Right renal cortex interstitium (tissue), 3 donors: ENCODE data around the gene PPP2R5A. TPM values are rescaled to one million over a fixed set of nuclear protein-coding genes. Genes with fewer than 3 reads are reported as not detected.

Source experiments
- DNase-seq, 3 donors: peaks; one replicate each; pipeline ENCODE4 v3.0.0-alpha.2; 2013; ENCODE audit warnings: low read depth in 3 of 3, low spot score in 2 of 3
- polyA plus RNA-seq, 3 donors: library from polyadenylated mRNA; unstranded; fragments of 120-200 nt; gene quantifications; one replicate each; pipeline ENCODE4 v1.2.1, GENCODE V29; 2013; ENCODE audit not compliant: insufficient read length in 3 of 3

Gene PPP2R5A
- polyA plus RNA-seq, result 10 to 100 TPM; 40.7 to 41.3 (median 41.1) TPM

GRCh38 chr1:212284744-212285684, at the start of gene PPP2R5A:
PPP2R5A (plus strand) TSS chr1:212285410; CDS start chr1:212286111, 701 bp downstream.
- DNase-seq, result peak; percentile 95 to 96 (median 95)

DNA sequence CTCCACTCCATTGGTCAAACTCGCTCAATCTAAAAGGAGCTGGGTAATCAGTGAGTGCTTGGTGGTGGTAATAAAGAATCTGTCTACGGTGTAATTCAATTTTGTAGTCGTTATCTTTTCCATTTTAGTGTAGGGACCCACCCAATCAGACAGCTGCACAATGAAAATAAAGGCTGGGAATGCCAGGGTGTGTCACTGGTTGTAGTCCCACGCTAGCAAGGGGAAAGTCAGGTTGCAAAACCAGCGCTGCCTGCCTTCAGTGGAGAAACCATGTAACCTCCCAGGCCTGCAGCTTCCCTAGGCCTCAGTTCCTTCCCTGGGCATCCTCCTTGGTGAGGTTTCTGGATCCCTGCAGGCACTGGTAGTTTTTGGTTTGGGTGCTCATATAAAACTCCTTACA, 49.4 kb upstream of the PPP2R5A start:
- no peak for DNase-seq

DNA sequence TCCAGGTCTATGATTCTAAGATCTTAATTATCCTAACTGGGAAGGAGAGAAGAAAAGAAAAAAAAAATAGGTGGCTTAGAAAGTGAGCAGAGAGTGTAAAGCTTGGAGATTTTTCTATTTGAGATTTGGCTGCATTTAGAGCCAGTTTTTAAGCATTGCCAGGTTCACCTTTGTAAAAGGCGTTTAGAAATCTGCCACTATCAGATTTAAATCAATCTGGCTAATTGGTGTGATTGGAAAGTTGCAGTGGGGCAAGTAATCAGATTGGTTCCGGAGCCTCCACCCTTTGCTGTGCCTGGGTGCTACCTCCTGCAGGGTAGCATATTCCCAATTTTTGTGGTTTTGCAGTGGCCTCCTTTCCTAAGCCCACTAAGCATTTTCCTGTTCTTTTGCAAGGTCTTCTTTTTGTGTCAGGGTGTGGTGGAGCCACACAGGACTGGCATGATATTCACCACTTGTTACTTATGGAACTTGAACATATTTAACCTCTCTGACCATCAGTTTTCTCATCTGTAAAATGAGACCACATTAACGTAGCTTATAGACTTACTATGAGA, 48.5 kb upstream of the PPP2R5A start:
- DNase-seq, result no peak

DNA sequence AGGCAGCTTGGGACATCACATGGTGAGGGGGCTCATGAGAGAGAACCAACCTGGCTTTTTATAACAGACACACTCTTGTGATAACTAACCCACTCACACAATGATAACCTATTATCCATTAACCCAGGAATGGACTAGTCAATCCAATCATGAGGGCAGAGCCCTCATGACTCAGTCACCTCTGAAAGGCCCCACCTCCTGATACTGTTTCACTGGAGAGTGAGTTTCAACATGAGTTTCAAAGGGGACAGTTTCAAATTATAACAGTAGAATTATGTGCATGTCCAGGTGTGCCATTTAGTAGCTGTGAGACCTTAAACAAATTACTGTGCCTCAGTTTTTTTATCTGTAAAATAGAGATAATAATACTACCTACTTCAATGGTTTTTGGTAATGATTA, 47.6 kb upstream of the PPP2R5A start:
- DNase-seq, result no peak

DNA sequence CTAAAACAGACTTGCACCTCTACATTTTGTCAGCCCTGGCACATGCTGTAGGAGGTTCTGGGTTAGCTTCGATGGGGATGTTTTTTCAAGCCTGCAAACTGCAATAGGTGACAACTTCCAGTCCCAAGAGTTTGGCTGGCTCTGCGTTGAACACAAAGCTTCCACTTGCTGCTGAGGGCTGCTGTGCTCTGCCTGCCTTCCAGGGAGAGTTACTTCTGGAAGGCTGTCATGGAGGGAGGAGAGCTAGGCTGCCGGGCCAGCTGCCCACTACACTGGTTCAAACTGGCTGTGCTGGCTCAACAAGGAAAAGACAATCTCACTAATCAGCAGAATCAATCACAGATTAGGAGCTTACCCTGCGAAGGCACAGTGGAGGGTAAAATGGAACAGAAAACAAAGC, 46.7 kb upstream of the PPP2R5A start:
- DNase-seq, result no peak

DNA sequence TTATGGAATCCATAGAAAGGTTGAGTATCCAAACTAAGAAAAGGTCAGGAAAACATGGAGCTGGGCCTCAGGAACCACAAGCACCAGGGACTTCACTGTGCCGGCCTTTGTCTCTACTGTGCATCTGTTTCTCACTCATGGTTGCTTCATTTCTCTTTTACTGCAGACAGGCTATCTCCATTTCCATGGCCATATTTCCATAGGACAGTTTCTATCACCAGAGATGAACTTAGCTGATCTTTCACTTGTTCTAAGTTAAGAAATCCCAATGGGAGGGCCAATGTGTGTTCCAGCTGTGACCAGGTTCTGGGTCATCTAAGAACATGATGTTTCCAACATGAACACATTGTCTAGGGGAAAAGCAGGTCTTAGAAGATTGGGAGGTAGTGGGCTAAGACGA, 43.7 kb upstream of the PPP2R5A start:
- DNase-seq, result no peak

- DNase-seq, result no peak
Measured at GRCh38 chr1:212241957-212242287, 43.3 kb upstream of the PPP2R5A start.

DNA sequence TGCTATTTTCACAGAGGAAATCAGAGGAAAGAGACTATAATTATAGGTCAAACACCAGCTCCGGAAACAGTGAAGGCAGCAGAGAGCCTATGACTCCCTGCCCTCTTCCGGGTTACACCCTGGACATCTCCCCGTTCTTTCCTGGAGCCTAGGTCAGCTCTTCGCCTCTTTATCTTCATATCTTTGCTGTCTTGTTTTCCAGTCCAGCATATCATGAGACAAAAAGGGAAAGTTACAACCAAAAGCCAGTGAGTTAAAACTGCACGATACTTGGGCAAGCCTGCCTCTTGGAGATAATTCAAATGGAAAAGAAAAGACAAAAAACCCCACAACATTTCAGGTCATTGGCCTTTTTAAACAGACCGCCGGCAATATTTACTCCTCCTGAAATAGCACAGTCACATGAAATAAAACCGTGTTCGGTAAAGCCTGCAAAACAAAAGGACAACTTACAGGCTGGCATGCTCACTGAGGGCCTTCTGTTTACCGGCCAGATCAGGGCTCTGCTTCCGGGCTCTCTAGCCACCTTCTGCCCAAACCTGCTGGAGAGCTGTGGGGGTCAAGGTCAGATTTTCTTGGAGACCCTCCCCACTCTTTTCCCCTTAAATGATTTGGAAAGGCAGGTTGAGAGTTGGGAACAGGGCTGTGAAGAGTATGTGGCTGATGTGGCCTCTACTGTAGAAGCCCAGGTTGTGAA, 42.8 kb upstream of the PPP2R5A start:
- no peak for DNase-seq

DNA sequence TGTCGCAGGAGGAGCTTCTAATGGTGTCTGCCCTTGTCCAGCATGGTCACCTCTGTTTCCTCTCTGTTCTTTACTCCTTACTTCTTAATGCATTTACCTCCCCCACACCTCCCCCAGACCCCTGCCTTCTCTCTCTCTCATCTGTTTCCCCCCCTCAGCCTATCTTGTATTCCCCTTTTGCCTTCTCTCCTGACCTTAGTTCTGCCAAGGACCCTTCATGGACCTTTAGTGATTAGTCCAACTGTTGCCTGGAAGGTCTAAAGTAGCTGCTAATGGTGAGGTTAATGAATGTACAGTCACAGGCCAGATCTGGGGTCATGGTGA, 42.3 kb upstream of the PPP2R5A start:
- no peak for DNase-seq

DNA sequence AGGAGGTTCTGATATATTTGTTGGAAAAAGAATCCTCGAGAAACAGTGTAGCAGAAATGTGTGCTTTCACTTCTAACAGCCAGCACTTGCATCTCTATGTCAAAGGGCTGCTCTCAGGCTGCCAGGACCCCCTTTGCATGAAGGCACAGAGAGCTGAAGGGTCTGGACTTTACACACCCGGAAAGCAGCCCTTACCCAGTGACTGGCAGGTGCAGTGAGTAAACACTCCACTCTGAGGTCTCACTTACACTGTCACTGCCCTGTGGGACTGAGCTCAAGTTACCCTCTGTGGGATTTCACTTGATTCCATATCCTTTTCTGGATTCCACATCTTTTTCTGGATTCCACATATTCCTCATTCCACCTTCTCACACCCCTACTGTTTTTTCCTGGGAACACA, 40.8 kb upstream of the PPP2R5A start:
- DNase-seq, result no peak

DNA sequence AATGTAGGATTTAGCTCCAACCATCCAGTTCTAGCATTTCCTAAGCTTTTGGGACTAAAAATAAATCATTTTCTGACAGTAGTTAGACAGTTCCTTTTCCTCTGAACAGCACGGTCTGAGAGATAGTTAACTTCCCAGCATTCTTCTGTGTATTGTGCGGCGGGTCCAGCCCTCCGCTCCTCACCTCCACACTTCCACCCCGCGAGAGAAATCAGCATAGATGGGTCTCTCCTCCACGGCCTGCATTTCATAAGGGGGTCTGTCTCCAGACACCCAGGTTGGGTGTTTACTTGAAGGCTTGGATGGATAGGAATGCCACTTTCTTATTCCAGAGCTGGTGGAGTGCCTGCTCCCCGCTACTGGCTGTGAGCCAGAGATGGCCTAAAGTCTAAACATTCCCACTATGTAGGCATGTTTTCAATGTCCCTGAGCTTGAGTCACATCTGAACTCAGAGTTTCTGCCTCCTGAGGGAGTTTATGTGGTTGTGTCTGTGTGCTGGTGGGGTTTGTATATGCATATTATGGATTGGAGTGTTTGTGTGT, 38.0 kb upstream of the PPP2R5A start:
- no peak for DNase-seq

- DNase-seq, result no peak
Measured at GRCh38 chr1:212247988-212248387, 37.2 kb upstream of the PPP2R5A start.

DNA sequence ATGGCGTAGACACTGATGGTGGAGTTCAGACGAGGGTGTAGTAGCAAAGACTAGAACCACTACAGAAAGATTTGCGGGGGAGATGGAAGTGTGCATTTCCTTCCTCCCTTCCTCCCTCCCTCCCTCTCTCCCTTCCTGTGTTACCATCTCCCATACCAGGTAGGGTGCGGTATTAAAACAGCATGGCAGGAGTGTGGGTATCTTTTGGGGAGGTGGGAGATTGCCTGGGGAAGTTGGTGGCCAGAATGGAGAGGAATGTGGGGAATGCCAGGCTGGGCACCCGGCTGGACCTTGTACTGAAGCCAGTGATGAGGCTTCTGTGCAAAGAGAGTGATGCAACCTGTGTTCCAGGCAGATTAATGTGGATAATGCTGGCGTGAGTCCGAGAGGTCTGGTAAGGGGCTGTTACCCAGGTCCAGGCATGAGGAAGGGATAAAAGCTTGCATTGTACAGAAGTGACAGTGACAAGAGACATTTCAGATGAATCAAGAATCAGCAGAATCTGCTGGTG, 30.3 kb upstream of the PPP2R5A start:
- DNase-seq, result no peak

- DNase-seq, result no peak
Measured at GRCh38 chr1:212255705-212256307, 29.4 kb upstream of the PPP2R5A start.

DNA sequence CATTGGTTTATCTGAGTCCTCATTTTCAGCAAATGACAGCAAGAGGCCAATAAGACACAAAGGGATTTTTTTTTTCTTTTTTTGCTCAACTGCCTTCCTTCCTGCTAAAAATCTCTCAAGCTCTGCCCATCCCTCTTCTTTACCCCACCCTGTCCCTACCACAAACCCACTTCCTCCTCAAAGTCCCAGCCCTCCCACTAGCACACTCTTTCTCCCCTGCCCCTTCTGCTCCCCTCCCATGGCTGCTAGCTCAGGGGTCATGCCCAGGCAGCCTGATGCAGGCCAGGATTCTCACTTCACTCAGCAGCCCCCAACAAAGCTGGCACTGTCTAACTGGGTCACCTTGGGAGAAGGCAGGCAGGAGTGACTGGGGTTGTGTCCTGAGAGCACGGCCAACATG, 28.8 kb upstream of the PPP2R5A start:
- DNase-seq, result no peak

GRCh38 chr1:212257157-212257556, 28.1 kb upstream of the PPP2R5A start:
- no peak for DNase-seq

GRCh38 chr1:212259693-212260480, 25.3 kb upstream of the PPP2R5A start:
- DNase-seq, result no peak

DNA sequence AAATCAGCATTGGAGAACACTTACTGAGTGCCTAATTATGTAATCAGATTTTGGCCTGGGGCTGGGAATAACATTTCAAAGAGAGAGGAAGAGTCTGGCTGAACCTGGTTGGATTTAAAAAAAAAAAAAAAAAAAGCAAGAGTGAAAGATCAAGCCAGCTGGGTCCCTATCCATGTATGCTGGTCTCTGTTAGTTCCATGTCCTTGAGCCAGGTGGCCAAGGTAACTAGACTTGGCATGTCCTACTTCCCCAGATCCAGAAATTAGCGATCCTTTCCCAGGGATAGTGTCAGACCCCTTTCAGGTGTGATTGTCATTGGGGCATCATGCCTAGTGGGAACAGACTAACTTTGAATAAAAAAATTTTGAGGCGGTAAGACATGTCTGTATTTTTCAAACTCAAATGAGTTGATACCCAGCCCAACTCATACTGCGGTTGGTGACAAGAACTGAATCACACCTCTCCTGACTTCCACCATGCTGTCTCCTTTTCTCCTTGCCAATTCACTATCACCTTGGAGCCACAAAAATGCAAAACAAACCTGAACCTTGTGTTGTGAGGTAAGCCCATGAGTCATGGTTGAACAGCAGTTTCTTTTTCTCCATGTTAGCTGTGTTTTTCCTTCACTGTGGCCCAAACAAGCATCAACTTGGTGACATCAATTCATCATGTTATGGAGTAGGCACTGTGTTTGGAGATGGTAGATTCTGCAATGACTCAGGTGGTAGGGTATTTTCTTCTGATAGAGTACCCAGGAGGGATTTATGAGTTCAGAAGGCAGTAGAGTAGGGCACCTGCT, 24.5 kb upstream of the PPP2R5A start:
- DNase-seq, result no peak

GRCh38 chr1:212261361-212261929, 23.8 kb upstream of the PPP2R5A start:
- DNase-seq, result no peak
